Choroid plexus epithelial cell (primary cell): Measurements from ENCODE around the gene ITPRID2.

Experiments
- DNase-seq: peaks from one replicate; pipeline ENCODE4 v3.0.0-alpha.2; 2010; ENCODE audit warnings: low read depth
- H3K4me3 ChIP-seq: 2 replicates; pipeline ENCODE4 v1.5.1; 2011; ENCODE audit warnings: low read depth, mild to moderate bottlenecking, control low read depth, low read length, moderate library complexity
- TF ChIP-seq, protein P1 (sequence below): conservative IDR thresholded peaks from 2 replicates; pipeline ENCODE4 v1.5.1; 2011; ENCODE audit warnings: low read depth, mild to moderate bottlenecking, control low read depth, inconsistent platforms, low read length, moderate library complexity

ITPRID2 gene

DNA sequence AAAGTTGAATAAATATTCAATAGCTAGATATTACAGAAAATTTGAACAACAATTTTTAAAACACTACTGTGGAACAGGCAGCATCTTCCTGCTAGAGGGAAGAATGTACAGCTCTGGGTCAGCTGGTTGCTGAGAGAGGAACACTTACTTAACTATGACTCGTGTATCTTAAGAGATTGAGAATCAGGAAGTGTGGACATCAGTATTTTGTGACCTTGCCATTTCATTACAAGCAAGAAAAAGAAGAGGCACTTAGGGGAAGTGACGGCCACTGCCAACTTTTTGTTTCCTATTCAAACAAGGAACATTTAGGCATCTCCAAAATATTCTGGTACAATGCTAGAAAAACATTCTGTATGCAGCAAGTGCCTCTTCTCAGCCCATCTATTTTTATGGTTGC, 45.9 kb downstream of the ITPRID2 start:
- peak; percentile 62 for DNase-seq
- TF ChIP-seq, protein P1, sequence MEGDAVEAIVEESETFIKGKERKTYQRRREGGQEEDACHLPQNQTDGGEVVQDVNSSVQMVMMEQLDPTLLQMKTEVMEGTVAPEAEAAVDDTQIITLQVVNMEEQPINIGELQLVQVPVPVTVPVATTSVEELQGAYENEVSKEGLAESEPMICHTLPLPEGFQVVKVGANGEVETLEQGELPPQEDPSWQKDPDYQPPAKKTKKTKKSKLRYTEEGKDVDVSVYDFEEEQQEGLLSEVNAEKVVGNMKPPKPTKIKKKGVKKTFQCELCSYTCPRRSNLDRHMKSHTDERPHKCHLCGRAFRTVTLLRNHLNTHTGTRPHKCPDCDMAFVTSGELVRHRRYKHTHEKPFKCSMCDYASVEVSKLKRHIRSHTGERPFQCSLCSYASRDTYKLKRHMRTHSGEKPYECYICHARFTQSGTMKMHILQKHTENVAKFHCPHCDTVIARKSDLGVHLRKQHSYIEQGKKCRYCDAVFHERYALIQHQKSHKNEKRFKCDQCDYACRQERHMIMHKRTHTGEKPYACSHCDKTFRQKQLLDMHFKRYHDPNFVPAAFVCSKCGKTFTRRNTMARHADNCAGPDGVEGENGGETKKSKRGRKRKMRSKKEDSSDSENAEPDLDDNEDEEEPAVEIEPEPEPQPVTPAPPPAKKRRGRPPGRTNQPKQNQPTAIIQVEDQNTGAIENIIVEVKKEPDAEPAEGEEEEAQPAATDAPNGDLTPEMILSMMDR = no peak
- H3K4me3 ChIP-seq = no peak overlapping the region

DNA sequence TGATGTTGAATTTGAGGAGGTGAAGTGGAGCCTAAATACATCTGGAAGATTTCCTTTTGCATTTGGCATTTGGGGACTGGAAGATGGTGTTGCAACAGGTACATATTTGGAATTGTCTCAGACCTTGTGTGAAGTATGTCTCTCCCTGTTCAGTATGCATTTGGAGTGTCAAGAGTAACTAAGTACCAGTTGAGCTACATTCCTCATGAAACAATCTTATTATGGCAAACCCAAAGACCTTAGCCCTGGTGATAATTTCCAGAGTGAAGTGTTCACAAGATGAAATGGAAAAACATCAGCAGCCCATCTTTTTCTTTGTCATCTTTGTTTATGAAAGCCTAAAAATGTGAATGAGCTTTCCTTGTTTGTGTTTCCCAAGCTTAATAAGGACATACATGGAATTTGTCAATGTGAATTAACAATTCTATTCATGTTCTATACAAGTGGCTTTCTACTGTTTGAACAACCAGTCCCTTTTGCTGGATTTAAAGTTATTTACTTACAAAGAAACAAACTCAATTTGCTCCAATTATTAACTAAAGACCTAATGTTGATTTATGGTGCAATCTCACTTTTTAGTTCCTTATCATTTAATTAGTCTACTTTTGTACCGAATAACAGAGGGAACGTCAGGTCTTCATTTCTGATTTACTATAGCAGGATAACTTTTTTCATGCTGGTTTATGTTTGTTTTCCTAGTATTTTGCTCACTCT, 52.0 kb downstream of the ITPRID2 start:
- DNase-seq = peak; percentile 6
- TF ChIP-seq, protein P1 = no peak

DNA sequence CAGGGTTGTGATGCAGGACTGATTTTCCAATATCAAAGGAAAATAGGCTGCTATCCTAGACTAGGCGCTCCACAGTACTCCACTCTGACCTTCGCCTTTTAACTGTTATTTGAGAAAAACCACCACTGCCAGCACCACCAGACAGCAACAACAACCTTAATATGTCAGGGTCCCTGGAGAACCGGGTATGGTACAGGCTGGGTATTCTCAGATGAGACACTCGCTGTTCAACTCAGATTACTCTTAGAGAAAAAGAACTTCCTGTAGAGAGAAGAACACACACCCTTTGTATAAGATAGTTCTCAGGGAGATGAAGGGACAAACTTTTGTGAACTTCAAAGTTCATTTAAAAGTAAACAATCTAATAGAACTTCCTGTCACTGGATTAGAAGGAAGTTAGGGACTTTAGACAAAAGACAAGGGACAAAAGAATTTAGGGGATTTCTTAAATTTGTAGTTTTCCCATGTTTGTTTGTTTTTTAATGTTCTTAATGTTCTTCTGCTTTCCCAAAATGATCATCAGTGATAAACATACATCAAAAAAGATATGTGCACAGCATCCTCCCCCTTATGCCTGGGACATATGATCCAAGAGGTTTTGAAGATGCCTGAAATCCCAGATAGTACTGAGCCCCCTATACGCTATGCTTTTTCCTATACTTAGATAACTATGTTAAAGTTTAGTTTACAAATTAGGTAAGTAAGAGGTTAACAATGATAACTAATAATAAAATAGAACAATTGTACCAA, 52.8 kb downstream of the ITPRID2 start:
- DNase-seq = peak; percentile 11
- TF ChIP-seq, protein P1 = no peak
- no peak overlapping the region for H3K4me3 ChIP-seq

More for the DNA sequence above, 52.0 kb downstream of the ITPRID2 start:
- no peak overlapping the region for H3K4me3 ChIP-seq

DNA sequence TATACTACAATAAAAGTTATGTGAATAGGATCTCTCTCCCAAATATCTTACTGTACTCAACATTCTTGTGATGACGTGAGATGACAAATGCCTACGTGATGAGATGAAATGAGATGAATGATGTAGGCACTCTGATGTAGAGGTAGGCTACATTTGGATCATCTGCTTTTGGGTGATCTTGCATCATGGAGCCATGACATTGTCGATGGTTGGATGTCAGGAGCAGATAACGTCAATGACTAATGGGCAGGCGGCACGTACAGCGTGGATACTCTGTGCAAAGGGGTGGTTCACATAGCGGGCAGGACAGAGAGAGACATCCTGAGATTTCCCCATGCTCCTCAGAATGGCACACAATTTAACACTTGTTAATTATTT, 53.4 kb downstream of the ITPRID2 start:
- no peak overlapping the region for H3K4me3 ChIP-seq
- TF ChIP-seq, protein P1 = no peak
- DNase-seq = no peak

DNA sequence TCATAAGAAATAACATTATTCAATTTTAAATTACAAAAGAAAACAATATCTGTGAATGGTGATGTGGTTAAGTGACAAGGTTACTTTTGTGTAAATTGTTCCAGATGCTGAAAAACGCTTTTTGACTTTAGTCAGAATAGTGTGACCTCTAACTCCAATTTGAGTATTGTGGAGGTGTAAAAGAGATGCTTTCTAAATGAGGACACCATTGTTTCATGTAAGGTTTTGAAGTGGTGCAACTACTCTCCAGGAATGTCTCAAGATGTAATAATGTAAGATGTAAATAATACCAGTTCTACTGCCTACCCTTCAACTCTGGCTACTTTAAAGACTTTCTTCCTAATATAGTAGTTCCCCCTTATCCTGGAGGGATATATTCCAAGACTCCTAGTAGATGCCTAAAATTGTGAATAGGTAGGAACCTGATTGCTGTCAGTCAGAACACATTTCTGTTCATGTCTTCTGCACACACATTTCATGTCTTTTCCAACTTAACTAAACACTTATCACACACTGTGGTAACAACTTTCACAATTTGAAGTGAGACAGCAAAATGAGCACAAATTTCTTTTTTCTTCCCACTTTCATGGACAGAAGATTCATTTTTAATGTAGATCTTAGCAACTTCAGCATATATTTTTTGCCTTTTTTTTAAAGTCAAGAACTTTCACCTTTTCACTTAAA, 55.1 kb downstream of the ITPRID2 start:
- peak; percentile 11 for DNase-seq
- TF ChIP-seq, protein P1 = no peak
- H3K4me3 ChIP-seq = no peak overlapping the region

DNA sequence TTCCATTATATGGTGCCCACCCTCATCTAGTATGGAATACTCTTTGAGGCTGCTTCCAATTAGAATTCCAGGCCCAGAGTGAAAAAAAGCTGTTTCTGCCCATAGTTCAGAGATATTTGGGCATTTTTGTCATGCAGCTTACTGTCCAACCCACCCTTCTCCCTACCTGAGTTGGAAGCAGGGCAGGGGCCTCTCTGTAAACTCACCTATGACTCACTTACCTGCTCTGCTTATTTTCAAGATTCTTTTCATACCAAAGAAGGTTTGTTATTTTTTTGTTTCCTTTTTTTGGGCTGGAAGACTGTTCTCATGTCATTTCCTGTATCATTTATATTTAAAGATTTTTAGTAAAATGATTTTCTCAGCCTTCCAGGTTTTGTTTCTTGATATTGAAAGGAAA, 55.7 kb downstream of the ITPRID2 start:
- TF ChIP-seq, protein P1 = no peak
- H3K4me3 ChIP-seq = no peak overlapping the region
- no peak for DNase-seq
